Keratinocyte (primary cell): Measurements from ENCODE around the gene ACTN3.

ENCODE experiments used
- EZH2 ChIP-seq: IDR thresholded peaks from one replicate; pipeline ENCODE4 v1.6.1; 2012; ENCODE audit warnings: inconsistent platforms, mild to moderate bottlenecking, low read length, moderate library complexity
- TF ChIP-seq, protein P1 (sequence below), 3 experiments: IDR thresholded peaks in 1 of 3; conservative IDR thresholded peaks in 1 of 3; optimal IDR thresholded peaks in 1 of 3; 2 replicates in 2 of 3; 3 replicates in 1 of 3; pipeline versions ENCODE3 to v1.5.1; 2011; ENCODE audit warnings: low read length in 3 of 3, mild to moderate bottlenecking in 3 of 3, moderate library complexity in 2 of 3, control low read depth in 1 of 3, inconsistent platforms in 1 of 3; ENCODE audit not compliant: insufficient read depth in 2 of 3; ENCODE audit errors: extremely low read depth in 1 of 3

DNA sequence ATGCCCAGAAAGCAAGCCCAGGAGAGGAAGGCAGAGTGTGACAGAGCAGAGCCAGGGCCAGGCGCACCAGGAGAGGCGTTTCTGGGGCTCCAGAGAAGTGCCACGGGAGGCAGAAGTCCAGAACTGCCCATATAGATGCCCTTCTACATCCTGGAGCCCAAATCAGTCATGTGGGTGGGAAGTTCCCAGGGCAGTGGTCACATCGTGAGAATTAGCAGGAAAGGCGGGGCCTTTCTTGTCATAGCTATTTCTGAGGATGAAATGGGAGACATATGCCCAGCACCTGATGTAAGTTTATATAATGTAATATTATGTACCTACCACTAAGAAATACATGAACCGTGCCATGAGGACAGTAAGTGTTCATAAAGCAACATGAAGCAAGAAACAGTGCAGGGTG lies 13.9 kb upstream of the ACTN3 start:
- TF ChIP-seq, protein P1, sequence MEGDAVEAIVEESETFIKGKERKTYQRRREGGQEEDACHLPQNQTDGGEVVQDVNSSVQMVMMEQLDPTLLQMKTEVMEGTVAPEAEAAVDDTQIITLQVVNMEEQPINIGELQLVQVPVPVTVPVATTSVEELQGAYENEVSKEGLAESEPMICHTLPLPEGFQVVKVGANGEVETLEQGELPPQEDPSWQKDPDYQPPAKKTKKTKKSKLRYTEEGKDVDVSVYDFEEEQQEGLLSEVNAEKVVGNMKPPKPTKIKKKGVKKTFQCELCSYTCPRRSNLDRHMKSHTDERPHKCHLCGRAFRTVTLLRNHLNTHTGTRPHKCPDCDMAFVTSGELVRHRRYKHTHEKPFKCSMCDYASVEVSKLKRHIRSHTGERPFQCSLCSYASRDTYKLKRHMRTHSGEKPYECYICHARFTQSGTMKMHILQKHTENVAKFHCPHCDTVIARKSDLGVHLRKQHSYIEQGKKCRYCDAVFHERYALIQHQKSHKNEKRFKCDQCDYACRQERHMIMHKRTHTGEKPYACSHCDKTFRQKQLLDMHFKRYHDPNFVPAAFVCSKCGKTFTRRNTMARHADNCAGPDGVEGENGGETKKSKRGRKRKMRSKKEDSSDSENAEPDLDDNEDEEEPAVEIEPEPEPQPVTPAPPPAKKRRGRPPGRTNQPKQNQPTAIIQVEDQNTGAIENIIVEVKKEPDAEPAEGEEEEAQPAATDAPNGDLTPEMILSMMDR (optimal IDR thresholded peaks at IDR 0.05 in 1 of 3, IDR thresholded peaks at IDR 0.05 in 1 of 3, conservative IDR thresholded peaks at IDR 0.05 in 1 of 3; ENCODE audit: extremely low read depth in 1 of 3, insufficient read depth in 2 of 3, low read length in 3 of 3): no peak
- no peak for TF ChIP-seq EZH2
